Testis (tissue), 2 donors: ENCODE results near the gene DISP2.

Source experiments
- POLR2A ChIP-seq: fragments of 450-650 bp; IDR thresholded peaks from one replicate; pipeline ENCODE4 v1.6.1; 2017; ENCODE audit warnings: antibody characterized with exemption, mild to moderate bottlenecking, moderate library complexity
- TF ChIP-seq, protein P1 (sequence below), 3 experiments: fragments of 450-650 bp in 2 of 3; fragments of 200-600 bp in 1 of 3; sonication (generic) in 1 of 3; IDR thresholded peaks; one replicate each; pipeline ENCODE4 v1.5.1; 2016 to 2019; ENCODE audit warnings: antibody characterized with exemption in 3 of 3, mild to moderate bottlenecking in 2 of 3, moderate library complexity in 1 of 3

DNA sequence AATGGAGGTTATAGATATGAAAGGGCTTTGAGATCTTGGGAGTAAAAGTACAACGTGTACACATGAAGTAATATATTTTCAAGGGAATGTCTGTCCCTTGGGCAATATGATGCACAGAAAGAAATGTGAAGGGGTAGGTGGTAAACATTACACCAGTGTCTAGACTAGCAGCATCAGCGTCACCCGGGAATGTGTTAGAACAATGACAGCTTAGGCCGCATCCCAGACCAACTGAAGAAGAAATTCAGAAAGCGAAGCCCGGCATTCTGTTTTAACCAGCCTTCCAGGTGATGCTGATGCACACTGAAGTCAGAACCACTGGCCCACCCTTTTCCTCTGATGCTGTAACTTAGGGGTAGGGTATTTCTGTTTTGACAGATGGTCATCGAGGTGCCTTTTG lies 28.2 kb upstream of the DISP2 start:
- TF ChIP-seq, protein P1, sequence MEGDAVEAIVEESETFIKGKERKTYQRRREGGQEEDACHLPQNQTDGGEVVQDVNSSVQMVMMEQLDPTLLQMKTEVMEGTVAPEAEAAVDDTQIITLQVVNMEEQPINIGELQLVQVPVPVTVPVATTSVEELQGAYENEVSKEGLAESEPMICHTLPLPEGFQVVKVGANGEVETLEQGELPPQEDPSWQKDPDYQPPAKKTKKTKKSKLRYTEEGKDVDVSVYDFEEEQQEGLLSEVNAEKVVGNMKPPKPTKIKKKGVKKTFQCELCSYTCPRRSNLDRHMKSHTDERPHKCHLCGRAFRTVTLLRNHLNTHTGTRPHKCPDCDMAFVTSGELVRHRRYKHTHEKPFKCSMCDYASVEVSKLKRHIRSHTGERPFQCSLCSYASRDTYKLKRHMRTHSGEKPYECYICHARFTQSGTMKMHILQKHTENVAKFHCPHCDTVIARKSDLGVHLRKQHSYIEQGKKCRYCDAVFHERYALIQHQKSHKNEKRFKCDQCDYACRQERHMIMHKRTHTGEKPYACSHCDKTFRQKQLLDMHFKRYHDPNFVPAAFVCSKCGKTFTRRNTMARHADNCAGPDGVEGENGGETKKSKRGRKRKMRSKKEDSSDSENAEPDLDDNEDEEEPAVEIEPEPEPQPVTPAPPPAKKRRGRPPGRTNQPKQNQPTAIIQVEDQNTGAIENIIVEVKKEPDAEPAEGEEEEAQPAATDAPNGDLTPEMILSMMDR (IDR thresholded peaks at IDR 0.05) = no peak
- TF ChIP-seq POLR2A = no peak
